HG02759 (cell line): Measurements from ENCODE around the gene EFHD1.

Experiments used
- ATAC-seq: cut with Tn5 transposase; IDR thresholded peaks from one replicate; pipeline ENCODE4 v1.9.1; 2021; ENCODE audit warnings: mild to moderate bottlenecking, moderate library complexity; ENCODE audit not compliant: unreplicated experiment

Gene EFHD1

GRCh38 chr2:232633413-232634205 is at the start of gene EFHD1:
Gene EFHD1 (plus strand): TSS chr2:232633604. CDS start chr2:232633705, 101 bp downstream.
- peak; percentile 74 for ATAC-seq

- ATAC-seq: no peak
Observed at GRCh38 chr2:232584238-232584637, 49.2 kb upstream of the EFHD1 start.

GRCh38 chr2:232586943-232587505 is 46.4 kb upstream of the EFHD1 start:
- no peak for ATAC-seq

- ATAC-seq: no peak
Observed at GRCh38 chr2:232587512-232587911, 45.9 kb upstream of the EFHD1 start.

GRCh38 chr2:232588031-232588430 is 45.4 kb upstream of the EFHD1 start:
- no peak for ATAC-seq

- ATAC-seq: no peak
Observed at GRCh38 chr2:232588680-232589585, 44.5 kb upstream of the EFHD1 start.

- no peak for ATAC-seq
Observed at GRCh38 chr2:232592772-232593395, 40.5 kb upstream of the EFHD1 start.

- ATAC-seq: no peak
Observed at GRCh38 chr2:232593982-232594381, 39.4 kb upstream of the EFHD1 start.

GRCh38 chr2:232597362-232598079 is 35.9 kb upstream of the EFHD1 start:
- ATAC-seq: no peak

GRCh38 chr2:232598293-232598692 is 35.1 kb upstream of the EFHD1 start:
- ATAC-seq: no peak

GRCh38 chr2:232600053-232600773 is 33.2 kb upstream of the EFHD1 start:
- no peak for ATAC-seq

GRCh38 chr2:232603283-232603682 is 30.1 kb upstream of the EFHD1 start:
- ATAC-seq: no peak

- no peak for ATAC-seq
Observed at GRCh38 chr2:232604535-232604934, 28.9 kb upstream of the EFHD1 start.

- no peak for ATAC-seq
Observed at GRCh38 chr2:232607011-232607410, 26.4 kb upstream of the EFHD1 start.

- ATAC-seq: no peak
Observed at GRCh38 chr2:232609607-232610006, 23.8 kb upstream of the EFHD1 start.

- ATAC-seq: no peak
Observed at GRCh38 chr2:232610081-232610480, 23.3 kb upstream of the EFHD1 start.

GRCh38 chr2:232611061-232611460 is 22.3 kb upstream of the EFHD1 start:
- ATAC-seq: no peak

GRCh38 chr2:232611559-232612218 is 21.7 kb upstream of the EFHD1 start:
- no peak for ATAC-seq

GRCh38 chr2:232613538-232614134 is 19.8 kb upstream of the EFHD1 start:
- no peak for ATAC-seq
